H9 (cell line): ENCODE results near the gene UBAC1. TPM values are rescaled to one million over a fixed set of nuclear protein-coding genes. Genes with fewer than 3 reads are reported as not detected.

Experiments
- DNase-seq: peaks from one replicate; pipeline ENCODE4 v3.0.0-alpha.2; 2017
- H2AFZ ChIP-seq: one replicate; pipeline ENCODE4 v1.6.1; 2013; ENCODE audit warnings: mild to moderate bottlenecking, low read length, control low read depth, moderate library complexity
- H2AK5ac ChIP-seq: 2 replicates; pipeline ENCODE4 v1.6.1; 2013; ENCODE audit warnings: low read length, control low read depth, mixed read lengths; ENCODE audit not compliant: insufficient read length
- H2BK120ac ChIP-seq: one replicate; pipeline ENCODE4 v1.6.1; 2013; ENCODE audit warnings: low read depth, mild to moderate bottlenecking, low read length, control low read depth, inconsistent platforms; ENCODE audit not compliant: poor library complexity, severe bottlenecking
- H2BK12ac ChIP-seq: 2 replicates; pipeline ENCODE4 v1.6.1; 2013; ENCODE audit warnings: low read length, control low read depth, mixed read lengths, low read depth; ENCODE audit not compliant: insufficient read length
- H2BK15ac ChIP-seq: 2 replicates; pipeline ENCODE4 v1.6.1; 2013; ENCODE audit warnings: low read depth, low read length, control low read depth
- H2BK20ac ChIP-seq: one replicate; pipeline ENCODE4 v1.6.1; 2013; ENCODE audit warnings: low read depth, mild to moderate bottlenecking, low read length, control low read depth, inconsistent platforms; ENCODE audit not compliant: poor library complexity, severe bottlenecking
- H2BK5ac ChIP-seq: 2 replicates; pipeline ENCODE4 v1.6.1; 2013; ENCODE audit warnings: low read length, control low read depth, mixed read lengths; ENCODE audit not compliant: insufficient read length
- H3K14ac ChIP-seq: 2 replicates; pipeline ENCODE4 v1.6.1; 2013; ENCODE audit warnings: low read length, control low read depth; ENCODE audit not compliant: insufficient read depth
- H3K18ac ChIP-seq: 2 replicates; pipeline ENCODE4 v1.6.1; 2013; ENCODE audit warnings: low read depth, mild to moderate bottlenecking, mixed read lengths, low read length, control low read depth; ENCODE audit not compliant: insufficient read length
- H3K23ac ChIP-seq: 2 replicates; pipeline ENCODE4 v1.6.1; 2013; ENCODE audit warnings: low read length, control low read depth, mixed read lengths, low read depth; ENCODE audit not compliant: insufficient read length
- H3K23me2 ChIP-seq: 2 replicates; pipeline ENCODE4 v1.6.1; 2013; ENCODE audit warnings: low read depth, mild to moderate bottlenecking, mixed read lengths, low read length, control low read depth; ENCODE audit not compliant: insufficient read length, poor library complexity, severe bottlenecking
- H3K27ac ChIP-seq: 2 replicates; pipeline ENCODE4 v1.5.1; 2013; ENCODE audit warnings: low read length, control low read depth, mixed read lengths, low read depth; ENCODE audit not compliant: insufficient read length
- H3K27me3 ChIP-seq: 2 replicates; pipeline ENCODE4 v1.6.1; 2013; ENCODE audit warnings: low read length, control low read depth, inconsistent platforms; ENCODE audit not compliant: insufficient read depth
- H3K4ac ChIP-seq: 2 replicates; pipeline ENCODE4 v1.6.1; 2013; ENCODE audit warnings: low read depth, mild to moderate bottlenecking, control low read depth, inconsistent platforms, low read length, moderate library complexity
- H3K4me1 ChIP-seq: 2 replicates; pipeline ENCODE4 v1.6.1; 2013; ENCODE audit warnings: low read length, control low read depth, inconsistent platforms; ENCODE audit not compliant: insufficient read depth
- H3K4me2 ChIP-seq: 2 replicates; pipeline ENCODE4 v1.6.1; 2013; ENCODE audit warnings: low read length, control low read depth, mixed read lengths; ENCODE audit not compliant: insufficient read length, insufficient read depth
- H3K56ac ChIP-seq: 2 replicates; pipeline ENCODE4 v1.6.1; 2013; ENCODE audit warnings: low read depth, mild to moderate bottlenecking, mixed read lengths, low read length, control low read depth; ENCODE audit not compliant: insufficient read length
- H3K79me1 ChIP-seq: 2 replicates; pipeline ENCODE4 v1.6.1; 2013; ENCODE audit warnings: low read depth, mild to moderate bottlenecking, moderate library complexity, low read length, control low read depth, inconsistent platforms; ENCODE audit not compliant: insufficient read depth, poor library complexity, severe bottlenecking
- H3K79me2 ChIP-seq: 2 replicates; pipeline ENCODE4 v1.6.1; 2013; ENCODE audit warnings: low read length, control low read depth, inconsistent platforms; ENCODE audit not compliant: insufficient read depth
- H3K9ac ChIP-seq: 2 replicates; pipeline ENCODE4 v1.6.1; 2013; ENCODE audit warnings: low read length, control low read depth, mixed read lengths; ENCODE audit not compliant: insufficient read length; ENCODE audit errors: extremely low read depth
- H3K9me3 ChIP-seq: one replicate; pipeline ENCODE4 v1.6.1; 2013; ENCODE audit warnings: low read depth, low read length, inconsistent platforms; ENCODE audit not compliant: control insufficient read depth
- H3T11ph ChIP-seq: one replicate; pipeline ENCODE4 v1.6.1; 2013; ENCODE audit warnings: mild to moderate bottlenecking, low read length, control low read depth, inconsistent platforms
- H4K20me1 ChIP-seq: one replicate; pipeline ENCODE4 v1.6.1; 2013; ENCODE audit not compliant: control insufficient read depth, insufficient read length, insufficient read depth
- H4K5ac ChIP-seq: 2 replicates; pipeline ENCODE4 v1.6.1; 2013; ENCODE audit warnings: low read depth, mild to moderate bottlenecking, mixed read lengths, low read length, control low read depth; ENCODE audit not compliant: insufficient read length
- H4K8ac ChIP-seq: replicated peaks from 2 replicates; pipeline ENCODE4 v1.6.1; 2013; ENCODE audit warnings: low read length, control low read depth, mixed read lengths, low read depth; ENCODE audit not compliant: insufficient read length
- H4K91ac ChIP-seq: 2 replicates; pipeline ENCODE4 v1.6.1; 2013; ENCODE audit warnings: low read depth, mild to moderate bottlenecking, moderate library complexity, mixed read lengths, low read length, control low read depth; ENCODE audit not compliant: insufficient read length
- H3K27ac Mint-ChIP-seq, 3 experiments: 2 replicates in 2 of 3; 3 replicates in 1 of 3; pipeline ENCODE4 v1.8.0; 2020 to 2021; ENCODE audit warnings: mixed read lengths in 3 of 3, mild to moderate bottlenecking in 1 of 3, moderate library complexity in 1 of 3
- H3K27me3 Mint-ChIP-seq: 2 replicates; pipeline ENCODE4 v1.8.0; 2021; ENCODE audit warnings: low read depth, mild to moderate bottlenecking, moderate library complexity, mixed read lengths
- H3K36me3 Mint-ChIP-seq, 3 experiments: 2 replicates in 2 of 3; 3 replicates in 1 of 3; pipeline ENCODE4 v1.8.0; 2020 to 2021; ENCODE audit warnings: low read depth in 3 of 3, mixed read lengths in 3 of 3; ENCODE audit not compliant: insufficient read depth in 1 of 3
- H3K4me1 Mint-ChIP-seq, 2 experiments: 2 replicates each; pipeline ENCODE4 v1.8.0; 2020; ENCODE audit warnings: mixed read lengths in 2 of 2
- H3K4me3 Mint-ChIP-seq, 2 experiments: 2 replicates in 1 of 2; 3 replicates in 1 of 2; pipeline ENCODE4 v1.8.0; 2020 to 2021; ENCODE audit warnings: mild to moderate bottlenecking in 2 of 2, mixed read lengths in 2 of 2, moderate library complexity in 1 of 2
- H3K9me3 Mint-ChIP-seq, 2 experiments: 2 replicates in 1 of 2; 3 replicates in 1 of 2; pipeline ENCODE4 v1.8.0; 2020; ENCODE audit warnings: mild to moderate bottlenecking in 2 of 2, mixed read lengths in 2 of 2, moderate library complexity in 1 of 2
- CTCF ChIP-seq: fragments of 200-600 bp; sonication (generic); conservative IDR thresholded peaks from 3 replicates; pipeline ENCODE4 v1.8.0; 2021; ENCODE audit warnings: antibody characterized with exemption, mild to moderate bottlenecking
- WGBS: extraction: QIAGEN DNeasy Blood & Tissue Kit; methylation state at CpG from one replicate; pipeline ENCODE4 v1.1.7; 2013; ENCODE audit warnings: missing lambda C conversion rate, low lambda C conversion rate, mixed read lengths; ENCODE audit not compliant: insufficient read length; ENCODE audit errors: extremely low coverage; 5-methylcytosine and 5-hydroxymethylcytosine counted together
- total RNA-seq: library from RNA; stranded (reverse); gene quantifications from 2 replicates; pipeline ENCODE4 v1.2.1, GENCODE V29; 2021

Gene UBAC1
- total RNA-seq, 1 experiment from 2014 or later = 47.5 TPM

GRCh38 chr9:135901031-135901758 lies 60.0 kb downstream of the UBAC1 start:
- Histone ChIP-seq H3K27ac (no peak overlapping the region), H4K8ac (no peak overlapping the region), H2BK120ac (no peak overlapping the region), H4K5ac (no peak overlapping the region), H3K18ac (no peak overlapping the region), H3K14ac (no peak overlapping the region), H3K9me3 (no peaks in the 10 kb centered on the region), H3K23me2 (peaks cover 4% of the 10 kb centered on the region), H3K79me2 (peaks cover 84% of the 10 kb centered on the region), H3K27me3 (no peaks in the 10 kb centered on the region), H4K91ac (no peak overlapping the region), H3K56ac (no peak overlapping the region), H3K4ac (no peak overlapping the region), H3K79me1 (peaks cover 7% of the 10 kb centered on the region), H2BK20ac (no peak overlapping the region), H3K4me1 (no peaks in the 10 kb centered on the region; the same call in 1 of the 2 replicates), H3K9ac (no peak overlapping the region), H3T11ph (no peak overlapping the region), H2AFZ (no peak overlapping the region), H3K4me2 (no peak overlapping the region), H2BK5ac (no peak overlapping the region), H3K23ac (no peak overlapping the region), H2AK5ac (no peak overlapping the region), H4K20me1 (no peaks in the 10 kb centered on the region), H2BK12ac (no peak overlapping the region), H2BK15ac (no peak overlapping the region)
- Mint-ChIP-seq H3K36me3 (peaks cover 41 to 56% (median 44%) of the 10 kb centered on the region in 3 experiments), H3K9me3 (peaks cover 12 to 22% of the 10 kb centered on the region in 2 experiments), H3K27me3 (no peaks in the 10 kb centered on the region), H3K4me1 (peaks cover 44% of the 10 kb centered on the region in 2 experiments), H3K27ac (peak overlapping the region; percentile 8 to 10 (median 9); a peak in 2 of 7 replicates), H3K4me3 (no peak overlapping the region)
- no peak for TF ChIP-seq CTCF
- WGBS = no CpG with 5 or more reads among the region's 9 CpGs
- no peak for DNase-seq
